GM19238 (cell line): ENCODE data around the gene SLC6A3.

Experiments
- DNase-seq: peaks from one replicate; pipeline ENCODE4 v3.0.0; 2011; ENCODE audit warnings: low spot score; ENCODE audit not compliant: insufficient read length

The SLC6A3 gene

GRCh38 chr5:1442222-1443145 is 2.8 kb downstream of the SLC6A3 start:
- DNase-seq: no peak

GRCh38 chr5:1441166-1441865 is 3.9 kb downstream of the SLC6A3 start:
- no peak for DNase-seq

- no peak for DNase-seq
Measured at GRCh38 chr5:1440098-1440493, 5.1 kb downstream of the SLC6A3 start.

- no peak for DNase-seq
Measured at GRCh38 chr5:1439388-1440097, 5.7 kb downstream of the SLC6A3 start.

- DNase-seq: no peak
Measured at GRCh38 chr5:1438871-1439270, 6.4 kb downstream of the SLC6A3 start.

GRCh38 chr5:1437876-1438559 is 7.2 kb downstream of the SLC6A3 start:
- no peak for DNase-seq

- no peak for DNase-seq
Measured at GRCh38 chr5:1437226-1437829, 7.9 kb downstream of the SLC6A3 start.

GRCh38 chr5:1436681-1437080 is 8.6 kb downstream of the SLC6A3 start:
- no peak for DNase-seq

- no peak for DNase-seq
Measured at GRCh38 chr5:1436036-1436435, 9.2 kb downstream of the SLC6A3 start.

GRCh38 chr5:1435369-1435768 is 9.9 kb downstream of the SLC6A3 start:
- DNase-seq: no peak

GRCh38 chr5:1432296-1432695 is 12.9 kb downstream of the SLC6A3 start:
- no peak for DNase-seq

GRCh38 chr5:1431896-1432295 is 13.3 kb downstream of the SLC6A3 start:
- DNase-seq: no peak

- no peak for DNase-seq
Measured at GRCh38 chr5:1431021-1431811, 14.0 kb downstream of the SLC6A3 start.

GRCh38 chr5:1430121-1430795 is 15.0 kb downstream of the SLC6A3 start:
- DNase-seq: no peak

- DNase-seq: no peak
Measured at GRCh38 chr5:1429496-1429895, 15.7 kb downstream of the SLC6A3 start.

- DNase-seq: no peak
Measured at GRCh38 chr5:1429066-1429465, 16.2 kb downstream of the SLC6A3 start.

GRCh38 chr5:1428107-1428506 is 17.1 kb downstream of the SLC6A3 start:
- no peak for DNase-seq

- no peak for DNase-seq
Measured at GRCh38 chr5:1424716-1425115, 20.5 kb downstream of the SLC6A3 start.

- DNase-seq: no peak
Measured at GRCh38 chr5:1423901-1424603, 21.2 kb downstream of the SLC6A3 start.
